ENCODE results near the gene MPPED1.

Gene MPPED1

GRCh38 chr22:43398246-43398645 lies 13.6 kb upstream of the MPPED1 start:
- TF ChIP-seq, protein P1, sequence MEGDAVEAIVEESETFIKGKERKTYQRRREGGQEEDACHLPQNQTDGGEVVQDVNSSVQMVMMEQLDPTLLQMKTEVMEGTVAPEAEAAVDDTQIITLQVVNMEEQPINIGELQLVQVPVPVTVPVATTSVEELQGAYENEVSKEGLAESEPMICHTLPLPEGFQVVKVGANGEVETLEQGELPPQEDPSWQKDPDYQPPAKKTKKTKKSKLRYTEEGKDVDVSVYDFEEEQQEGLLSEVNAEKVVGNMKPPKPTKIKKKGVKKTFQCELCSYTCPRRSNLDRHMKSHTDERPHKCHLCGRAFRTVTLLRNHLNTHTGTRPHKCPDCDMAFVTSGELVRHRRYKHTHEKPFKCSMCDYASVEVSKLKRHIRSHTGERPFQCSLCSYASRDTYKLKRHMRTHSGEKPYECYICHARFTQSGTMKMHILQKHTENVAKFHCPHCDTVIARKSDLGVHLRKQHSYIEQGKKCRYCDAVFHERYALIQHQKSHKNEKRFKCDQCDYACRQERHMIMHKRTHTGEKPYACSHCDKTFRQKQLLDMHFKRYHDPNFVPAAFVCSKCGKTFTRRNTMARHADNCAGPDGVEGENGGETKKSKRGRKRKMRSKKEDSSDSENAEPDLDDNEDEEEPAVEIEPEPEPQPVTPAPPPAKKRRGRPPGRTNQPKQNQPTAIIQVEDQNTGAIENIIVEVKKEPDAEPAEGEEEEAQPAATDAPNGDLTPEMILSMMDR (IDR thresholded peaks at IDR 0.05; ENCODE audit: insufficient read depth, missing control alignments) = no peak
- no peak for FAIRE-seq

GRCh38 chr22:43398910-43399309 lies 12.9 kb upstream of the MPPED1 start:
- DNase-seq (ENCODE audit: insufficient read length, low spot score) (no peak), FAIRE-seq (no peak)
- TF ChIP-seq, protein P1 (IDR thresholded peaks at IDR 0.05; ENCODE audit: insufficient read depth, missing control alignments) = no peak

More at GRCh38 chr22:43398246-43398645, 13.6 kb upstream of the MPPED1 start:
- DNase-seq (ENCODE audit: insufficient read length, low spot score) = no peak

DNA sequence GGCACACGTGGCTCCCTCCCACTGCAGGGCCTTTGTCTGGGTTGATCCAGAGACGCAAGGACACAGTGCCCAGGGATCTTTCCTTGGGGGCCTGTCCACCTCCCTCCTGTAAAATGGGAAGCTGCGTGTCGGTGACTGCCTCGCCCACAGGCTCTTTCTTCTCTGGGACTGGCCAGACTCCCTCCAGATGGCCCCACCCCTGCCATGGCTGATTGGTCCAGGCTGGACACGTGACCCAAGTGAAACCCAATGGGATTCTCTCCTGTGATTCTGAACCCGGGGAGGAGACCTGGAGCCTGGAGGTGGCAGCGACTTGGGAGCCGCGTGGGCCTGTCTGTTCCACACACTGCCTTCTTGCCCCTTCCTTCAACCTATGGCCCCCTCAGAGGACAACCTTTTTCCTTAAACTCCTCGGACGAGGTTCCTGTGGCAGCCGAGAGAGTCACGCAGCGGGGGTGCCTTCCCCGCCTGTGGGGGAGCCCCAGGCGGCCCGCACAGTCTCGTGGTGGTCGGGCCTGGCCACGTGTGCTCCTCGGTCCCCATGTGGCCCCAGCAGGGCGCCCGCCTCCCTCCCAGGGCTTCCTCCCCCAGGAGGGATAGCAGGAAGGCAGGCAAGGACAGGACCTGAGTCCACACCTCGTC lies 12.4 kb upstream of the MPPED1 start:
- TF ChIP-seq, protein P1 (IDR thresholded peaks at IDR 0.05; ENCODE audit: insufficient read depth, missing control alignments) = no peak
- FAIRE-seq = no peak
- no peak for DNase-seq (ENCODE audit: insufficient read length, low spot score)

DNA sequence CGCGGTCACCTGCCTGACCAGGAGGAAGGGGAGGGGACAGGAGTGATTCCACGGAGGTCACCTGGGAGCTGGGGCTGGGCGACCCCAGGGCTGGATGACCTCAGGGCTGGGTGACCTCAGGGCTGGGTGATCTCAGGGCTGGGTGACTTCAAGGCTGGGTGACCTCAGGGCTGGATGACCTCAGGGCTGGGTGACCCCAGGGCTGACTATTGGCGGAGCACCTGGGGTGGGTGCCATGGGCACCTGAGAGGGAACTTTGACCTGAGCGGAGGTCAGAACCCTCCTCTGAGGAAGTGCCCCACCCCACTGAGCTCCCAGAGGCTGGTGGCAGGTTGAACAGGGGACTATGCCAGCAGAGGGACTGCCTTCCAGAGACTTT lies 11.8 kb upstream of the MPPED1 start:
- DNase-seq (ENCODE audit: insufficient read length, low spot score) = no peak
- FAIRE-seq = no peak
- TF ChIP-seq, protein P1 (IDR thresholded peaks at IDR 0.05; ENCODE audit: insufficient read depth, missing control alignments) = no peak

GRCh38 chr22:43400449-43400848 lies 11.4 kb upstream of the MPPED1 start:
- TF ChIP-seq, protein P1 (IDR thresholded peaks at IDR 0.05; ENCODE audit: insufficient read depth, missing control alignments) = no peak
- DNase-seq (ENCODE audit: insufficient read length, low spot score) (no peak), FAIRE-seq (no peak)

- TF ChIP-seq, protein P1 (IDR thresholded peaks at IDR 0.05; ENCODE audit: insufficient read depth, missing control alignments) = no peak
- FAIRE-seq (no peak), DNase-seq (ENCODE audit: insufficient read length, low spot score) (no peak)
Measured at GRCh38 chr22:43401233-43401632, 10.6 kb upstream of the MPPED1 start.

DNA sequence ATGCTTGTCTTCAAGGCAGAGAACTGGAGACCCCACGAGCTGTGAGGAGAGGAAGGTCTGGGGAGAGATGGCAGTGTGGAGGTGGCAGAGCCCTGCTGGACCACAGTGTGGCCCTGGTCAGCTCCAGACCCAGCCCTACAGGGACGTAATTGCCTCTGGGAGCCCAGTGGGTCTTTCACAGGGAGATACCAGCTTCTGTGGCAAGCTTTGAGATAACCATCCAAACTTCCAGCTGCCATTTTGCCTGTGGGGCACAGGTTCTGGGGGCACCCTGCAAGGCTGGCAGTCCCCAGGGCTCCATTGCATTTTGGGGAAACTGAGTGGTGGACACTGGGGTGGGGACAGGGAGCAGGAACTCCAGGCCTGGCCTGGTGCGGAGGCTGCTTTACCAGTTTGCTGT lies 10.2 kb upstream of the MPPED1 start:
- DNase-seq (ENCODE audit: insufficient read length, low spot score) (no peak), FAIRE-seq (no peak)
- TF ChIP-seq, protein P1 (IDR thresholded peaks at IDR 0.05; ENCODE audit: insufficient read depth, missing control alignments) = no peak

All from D721Med (cell line).